GM18870 (cell line): ENCODE data around the gene NAA35.
"Not testable (repeated sequence)": the region's sequence is repeated elsewhere in the genome, so short reads cannot be mapped to it uniquely, and the experiment has no call there.

ENCODE experiments used
- ATAC-seq: cut with Tn5 transposase; IDR thresholded peaks from one replicate; pipeline ENCODE4 v1.9.1; 2021; ENCODE audit warnings: moderate library complexity; ENCODE audit not compliant: unreplicated experiment

Gene NAA35

GRCh38 chr9:86022687-86023266 lies 81.8 kb downstream of the NAA35 start:
- ATAC-seq, result no peak

- ATAC-seq, result no peak
Measured at GRCh38 chr9:86027767-86028166, 86.8 kb downstream of the NAA35 start.

- ATAC-seq, result no peak
Measured at GRCh38 chr9:86034863-86035734, 94.2 kb downstream of the NAA35 start.

- no peak for ATAC-seq
Measured at GRCh38 chr9:86035827-86036440, 95.0 kb downstream of the NAA35 start.

GRCh38 chr9:86036555-86036954 lies 95.6 kb downstream of the NAA35 start:
- ATAC-seq, result no peak

DNA sequence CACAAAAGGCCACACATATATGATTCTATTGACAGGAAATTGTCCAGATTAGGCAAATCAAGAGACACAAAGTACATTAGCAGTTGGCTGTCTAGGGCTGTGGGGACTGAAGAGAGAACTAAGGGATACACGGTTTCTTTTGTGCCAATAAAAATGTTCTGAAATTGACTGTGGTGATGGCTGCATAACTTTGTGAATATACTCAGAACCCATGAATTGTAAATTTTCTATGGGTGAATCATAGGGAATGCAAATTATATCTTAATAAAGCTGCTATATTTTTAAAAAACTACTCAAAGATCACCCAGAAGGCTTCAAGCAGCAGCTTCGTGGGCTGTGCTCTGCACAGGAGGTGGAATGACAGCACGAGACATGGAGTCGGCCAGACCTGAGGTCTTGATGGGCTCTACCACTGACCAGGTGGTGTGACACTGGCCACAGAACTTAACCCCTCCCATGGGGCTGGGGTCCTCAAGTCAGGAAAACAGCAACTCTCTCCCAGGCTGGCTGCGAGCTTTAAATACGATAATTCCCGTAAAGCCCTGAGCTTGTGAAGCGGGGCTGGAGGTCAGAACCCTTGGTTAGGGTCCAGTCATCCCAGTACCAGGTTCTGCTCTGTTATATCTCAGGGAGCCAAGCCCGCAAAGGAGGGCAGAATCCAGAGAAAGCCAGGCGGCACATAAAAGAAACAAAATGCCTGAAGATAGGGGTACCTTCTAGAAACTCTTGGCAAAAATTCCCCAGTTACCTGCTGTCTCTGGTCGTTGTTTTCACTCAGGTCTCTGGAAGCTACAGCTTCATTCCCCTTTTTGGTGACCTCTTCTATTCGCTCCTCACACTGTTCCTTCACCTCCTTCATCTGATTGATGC lies 99.3 kb downstream of the NAA35 start:
- ATAC-seq, result no peak

GRCh38 chr9:86040861-86041155 lies 99.9 kb downstream of the NAA35 start:
- ATAC-seq, result no peak

DNA sequence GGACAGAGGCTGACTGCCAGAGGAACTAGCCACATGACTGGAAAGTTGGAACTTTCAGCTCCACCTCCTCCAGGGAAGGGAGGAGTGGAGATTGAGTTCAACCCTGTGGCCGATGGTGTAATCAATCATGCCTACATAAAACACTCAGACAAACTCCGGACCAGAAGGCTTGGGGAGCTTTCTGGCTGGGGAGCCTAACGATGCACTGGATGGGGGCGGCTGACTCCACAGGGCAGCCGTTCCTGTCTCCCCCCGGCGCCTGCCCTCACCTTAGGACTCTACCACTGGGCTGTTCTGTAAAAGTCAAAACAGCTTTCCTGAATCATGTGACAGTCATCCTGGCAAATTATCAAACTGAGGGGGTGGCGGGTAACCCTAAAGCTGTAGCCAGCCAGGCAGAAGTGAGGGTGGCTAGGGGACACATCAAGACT lies 100.4 kb downstream of the NAA35 start:
- no peak for ATAC-seq

GRCh38 chr9:86042199-86042978 lies 101.4 kb downstream of the NAA35 start:
- ATAC-seq, result no peak

DNA sequence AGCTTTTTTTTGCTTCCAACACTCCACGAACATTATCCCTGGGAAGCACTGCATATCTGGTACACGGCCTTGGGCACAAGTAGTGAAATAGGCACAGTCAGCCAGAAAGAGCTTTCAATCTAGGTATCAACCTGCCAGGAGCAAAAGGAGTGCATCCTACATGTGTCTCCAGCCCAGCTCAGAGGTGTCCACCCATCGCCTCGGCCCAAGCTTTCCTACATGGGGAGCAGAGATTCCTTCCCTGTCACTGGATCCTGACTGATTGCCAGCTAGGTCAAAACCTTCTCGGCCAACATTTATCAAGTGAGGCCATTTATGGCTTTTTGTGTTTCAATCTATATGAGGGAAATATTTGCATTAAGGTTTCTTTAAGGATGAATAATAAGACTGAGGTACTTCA lies 102.6 kb downstream of the NAA35 start:
- no peak for ATAC-seq

GRCh38 chr9:86043999-86044398 lies 103.1 kb downstream of the NAA35 start:
- no peak for ATAC-seq

DNA sequence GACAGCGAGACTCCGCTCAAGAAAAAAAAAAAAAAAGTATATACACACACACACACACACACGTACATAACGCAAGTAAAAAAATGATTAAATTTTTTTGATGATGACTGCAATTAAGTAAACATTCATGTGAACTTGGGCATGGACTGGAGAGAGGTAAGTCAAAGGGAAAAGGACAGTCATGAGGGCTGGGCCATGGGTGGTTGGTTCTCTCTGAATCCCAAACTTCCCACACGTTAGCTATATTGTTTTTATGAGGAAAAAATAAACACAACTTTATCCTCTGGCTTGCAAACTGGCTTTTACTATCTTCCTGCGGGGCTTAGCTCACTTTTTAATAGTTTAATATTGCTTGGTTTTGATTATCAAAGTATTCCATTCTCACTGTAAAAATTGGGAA lies 104.7 kb downstream of the NAA35 start:
- ATAC-seq, result no peak

DNA sequence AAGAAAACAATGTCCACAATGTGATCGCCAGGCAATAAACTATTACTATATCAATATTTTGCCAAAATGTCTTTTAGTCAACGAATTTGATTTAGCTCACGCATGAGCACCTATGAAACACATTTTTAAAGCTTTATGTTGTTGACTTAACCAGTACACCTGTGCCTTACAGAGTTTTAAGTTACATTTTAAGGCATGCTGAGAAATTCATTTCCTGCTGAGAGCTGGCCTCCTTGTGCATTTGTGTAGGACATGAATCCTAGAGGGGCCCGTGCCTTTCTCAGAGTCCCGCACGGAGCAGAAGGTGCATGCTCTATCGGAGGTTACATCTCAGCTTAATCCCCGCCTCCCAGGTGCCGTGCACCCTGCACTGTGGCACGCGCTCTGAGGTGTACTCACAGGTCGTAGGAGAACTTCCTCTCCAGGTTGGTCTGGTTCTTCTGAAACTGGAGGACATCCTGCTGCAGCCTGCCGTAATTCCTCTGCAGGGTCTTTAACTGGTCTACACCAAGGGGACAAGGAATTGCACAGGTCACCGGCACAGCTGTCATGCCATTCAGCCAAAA lies 105.2 kb downstream of the NAA35 start:
- no peak for ATAC-seq

- no peak for ATAC-seq
Measured at GRCh38 chr9:86046930-86047341, 106.0 kb downstream of the NAA35 start.

DNA sequence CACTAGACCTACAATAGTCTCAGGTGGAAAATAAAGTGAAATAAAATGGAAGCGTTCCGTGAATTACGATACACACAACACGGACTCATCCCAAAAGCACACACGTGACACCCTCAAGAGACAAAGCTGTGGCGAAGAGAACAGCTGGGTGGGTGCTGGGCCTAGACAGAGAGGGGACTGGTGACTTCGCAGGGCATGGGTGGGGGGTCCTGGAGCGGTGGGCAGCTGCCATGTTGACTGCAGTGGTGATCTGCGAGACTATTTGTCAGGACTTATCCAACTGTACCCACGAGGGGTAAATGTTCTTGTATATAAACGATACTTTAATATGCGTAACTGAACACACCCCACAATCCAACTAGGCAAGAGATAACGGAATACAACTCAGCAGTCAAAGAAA lies 106.4 kb downstream of the NAA35 start:
- ATAC-seq, result no peak

DNA sequence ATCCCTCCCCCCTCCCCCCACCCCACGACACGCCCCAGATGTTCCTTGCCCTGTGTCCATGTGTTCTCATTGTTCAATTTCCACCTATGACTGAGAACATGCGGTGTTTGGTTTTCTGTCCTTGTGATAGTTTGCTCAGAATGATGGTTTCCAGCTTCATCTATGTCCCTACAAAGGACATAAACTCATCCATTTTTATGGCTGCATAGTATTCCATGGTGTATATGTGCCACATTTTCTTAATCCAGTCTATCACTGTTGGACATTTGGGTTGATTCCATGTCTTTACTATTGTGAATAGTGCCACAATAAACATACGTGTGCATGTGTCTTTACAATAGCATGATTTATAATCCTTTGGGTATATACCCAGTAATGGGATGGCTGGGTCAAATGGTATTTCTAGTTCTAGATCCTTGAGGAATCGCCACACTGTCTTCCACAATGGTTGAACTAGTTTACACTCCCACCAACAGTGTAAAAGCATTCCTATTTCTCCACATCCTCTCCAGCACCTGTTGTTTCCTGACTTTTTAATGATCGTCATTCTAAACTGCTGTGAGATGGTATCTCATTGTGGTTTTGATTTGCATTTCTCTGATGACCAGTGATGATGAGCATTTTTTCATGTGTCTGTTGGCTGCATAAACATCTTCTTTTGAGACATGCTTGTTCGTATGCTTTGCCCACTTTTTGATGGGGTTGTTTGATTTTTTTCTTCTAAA lies 107.2 kb downstream of the NAA35 start:
- not testable (repeated sequence) for ATAC-seq

DNA sequence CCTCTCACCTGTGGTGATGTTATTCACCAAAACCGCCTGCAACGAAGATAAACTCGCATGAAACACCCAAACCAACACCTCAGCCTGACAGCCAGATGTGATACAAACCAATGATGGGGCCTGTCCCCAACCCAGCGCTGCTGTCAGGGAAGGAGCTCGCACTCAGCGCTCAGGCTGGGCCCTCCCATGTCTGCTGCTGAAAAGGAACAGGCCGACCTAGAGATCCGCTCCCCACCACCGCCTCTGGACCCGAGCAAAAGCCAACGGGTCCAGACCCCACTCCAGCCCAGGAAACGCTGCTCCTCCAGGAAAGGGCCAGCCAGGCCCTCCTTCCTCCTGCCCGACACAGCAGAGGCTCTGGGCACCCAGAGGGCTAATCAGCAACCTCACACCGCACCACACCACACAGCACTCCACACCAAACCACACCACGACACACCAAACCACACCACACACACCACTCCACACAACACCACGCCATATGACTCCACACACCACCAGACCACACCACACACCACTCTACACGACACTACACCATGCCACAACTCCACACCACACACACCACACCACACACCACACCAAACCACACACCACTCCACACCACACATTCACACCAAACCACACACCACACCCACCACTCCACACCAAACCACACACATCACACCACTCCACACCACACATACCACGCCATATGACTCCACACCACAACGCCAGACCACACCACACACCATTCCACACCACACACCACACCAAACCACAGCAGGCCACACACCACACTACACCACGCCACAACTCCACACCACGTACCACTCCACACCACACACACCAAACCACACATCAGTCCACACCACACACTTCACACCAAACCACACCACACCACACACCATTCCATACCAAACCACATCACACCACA lies 111.9 kb downstream of the NAA35 start:
- no peak for ATAC-seq

- no peak for ATAC-seq
Measured at GRCh38 chr9:86054695-86055094, 113.7 kb downstream of the NAA35 start.

- ATAC-seq, result no peak
Measured at GRCh38 chr9:86057491-86057890, 116.5 kb downstream of the NAA35 start.
